HCT116 (cell line): ENCODE data around the gene SMIM45.

Experiments used
- ATAC-seq: fragments of 200-7000 bp; cut with Tn5 transposase; 2 replicates; pipeline ENCODE4 v1.9.1; 2020; ENCODE audit warnings: mild to moderate bottlenecking, moderate library complexity
- BruUV-seq: library from RNA; stranded (reverse); fragments of 400-500 nt; replicated peaks from 2 replicates; lab custom pipeline; 2021; lab: Mats Ljungman, UMichigan
- CTCF ChIA-PET: fragments of 300-600 bp; sonication (Branson Sonifier 250); formaldehyde crosslinking; loops from one replicate; lab custom pipeline; 2021; ENCODE audit warnings: antibody characterized with exemption; lab: Charles Lee
- POLR2A ChIA-PET: fragments of 300-600, 350-600 bp; sonication (Branson Sonifier 250); formaldehyde crosslinking; loops from one replicate; lab custom pipeline; 2021; ENCODE audit warnings: antibody characterized with exemption; lab: Charles Lee
- RAD21 ChIA-PET, 2 experiments: fragments of 300-600 bp; sonication (Branson Sonifier 250); formaldehyde crosslinking; loops; one replicate each; lab custom pipeline; 2023; ENCODE audit warnings: low total read pairs in 2 of 2; ENCODE audit not compliant: uncharacterized antibody in 2 of 2, unreplicated experiment in 2 of 2, low non-redundant PET in 1 of 2; lab: Charles Lee
- DNase-seq: peaks from one replicate; pipeline ENCODE4 v3.0.0-alpha.2; 2010; ENCODE audit warnings: low read depth, low spot score
- H2AFZ ChIP-seq: fragments of 200-600 bp; shearing (Covaris generic), sonication (generic); 2 replicates; pipeline ENCODE4 v1.6.1; 2017; ENCODE audit warnings: low read depth, mixed run types, mixed read lengths, antibody characterized with exemption, low read length; ENCODE audit not compliant: poor library complexity, severe bottlenecking
- H3K27ac ChIP-seq: 2 replicates; pipeline ENCODE4 v1.5.1; 2012; ENCODE audit warnings: low read depth, low read length
- H3K27me3 ChIP-seq: fragments of 200-600 bp; sonication (generic); 2 replicates; pipeline ENCODE4 v1.6.1; 2016; ENCODE audit warnings: mixed run types, low read length, mixed read lengths; ENCODE audit not compliant: insufficient read depth
- H3K36me3 ChIP-seq, 2 experiments: fragments of 200-500 bp in 1 of 2; fragments of 200-600 bp in 1 of 2; sonication (Bioruptor generic) in 1 of 2; sonication (generic) in 1 of 2; 2 replicates each; pipeline versions ENCODE4 v1.5.1 to v1.6.1; 2014 to 2016; ENCODE audit warnings: low read length in 2 of 2, inconsistent platforms in 1 of 2, mixed read lengths in 1 of 2, mixed run types in 1 of 2; ENCODE audit not compliant: insufficient read depth in 2 of 2, control insufficient read depth in 1 of 2
- H3K4me1 ChIP-seq, 2 experiments: fragments of 200-600 bp in 1 of 2; sonication (generic) in 1 of 2; 2 replicates each; pipeline versions ENCODE4 v1.5.1 to v1.6.1; 2012 to 2017; ENCODE audit warnings: low read length in 2 of 2, inconsistent platforms in 1 of 2, mild to moderate bottlenecking in 1 of 2, mixed read lengths in 1 of 2, mixed run types in 1 of 2, moderate library complexity in 1 of 2; ENCODE audit not compliant: insufficient read depth in 2 of 2, control insufficient read depth in 1 of 2
- H3K4me2 ChIP-seq: fragments of 200-600 bp; sonication (generic); 2 replicates; pipeline ENCODE4 v1.6.1; 2017; ENCODE audit warnings: mixed run types, low read length, mixed read lengths
- H3K4me3 ChIP-seq, 2 experiments: fragments of 200-600 bp in 1 of 2; sonication (generic) in 1 of 2; replicated peaks in 1 of 2; 2 replicates each; pipeline ENCODE4 v1.5.1; 2011 to 2016; ENCODE audit warnings: low read length in 2 of 2, control low read depth in 1 of 2, low read depth in 1 of 2, mild to moderate bottlenecking in 1 of 2, mixed read lengths in 1 of 2, mixed run types in 1 of 2
- H3K79me2 ChIP-seq: fragments of 200-600 bp; sonication (generic); 2 replicates; pipeline ENCODE4 v1.6.1; 2017; ENCODE audit warnings: mild to moderate bottlenecking, mixed run types, low read length, moderate library complexity, mixed read lengths; ENCODE audit not compliant: insufficient read depth
- H3K9ac ChIP-seq: fragments of 200-600 bp; sonication (generic); 2 replicates; pipeline ENCODE4 v1.6.1; 2016; ENCODE audit warnings: low read length, mixed read lengths
- H3K9me2 ChIP-seq: fragments of 200-600 bp; sonication (generic), shearing (Covaris generic); 2 replicates; pipeline ENCODE4 v1.6.1; 2017; ENCODE audit warnings: mixed run types, mild to moderate bottlenecking, moderate library complexity; ENCODE audit not compliant: insufficient read depth
- H3K9me3 ChIP-seq, 2 experiments: fragments of 200-500 bp in 1 of 2; fragments of 200-600 bp in 1 of 2; sonication (Bioruptor generic) in 1 of 2; sonication (generic) in 1 of 2; 2 replicates each; pipeline ENCODE4 v1.6.1; 2014 to 2017; ENCODE audit warnings: low read length in 2 of 2, mixed read lengths in 2 of 2, inconsistent platforms in 1 of 2, low read depth in 1 of 2, mild to moderate bottlenecking in 1 of 2, mixed run types in 1 of 2, moderate library complexity in 1 of 2; ENCODE audit not compliant: control insufficient read depth in 1 of 2, insufficient read depth in 1 of 2
- H4K20me1 ChIP-seq: fragments of 200-600 bp; sonication (generic), shearing (Covaris generic); 2 replicates; pipeline ENCODE4 v1.6.1; 2017; ENCODE audit warnings: mixed run types, mild to moderate bottlenecking, moderate library complexity; ENCODE audit not compliant: insufficient read depth
- CBX3 ChIP-seq: IDR thresholded peaks from 2 replicates; pipeline ENCODE4 v1.6.1; 2012; ENCODE audit warnings: low read depth
- CEBPB ChIP-seq: IDR thresholded peaks from 2 replicates; pipeline ENCODE4 v1.6.1; 2012; ENCODE audit warnings: low read depth
- ELF1 ChIP-seq: IDR thresholded peaks from 2 replicates; pipeline ENCODE4 v1.6.1; 2012; ENCODE audit warnings: low read depth, borderline replicate concordance
- EZH2phosphoT487 ChIP-seq: fragments of 200-600 bp; IDR thresholded peaks from 2 replicates; pipeline ENCODE4 v1.6.1; 2018; ENCODE audit warnings: antibody characterized with exemption, borderline replicate concordance
- FOSL1 ChIP-seq: IDR thresholded peaks from 2 replicates; pipeline ENCODE4 v1.6.1; 2012; ENCODE audit warnings: low read depth
- JUND ChIP-seq: IDR thresholded peaks from 2 replicates; pipeline ENCODE4 v1.6.1; 2012
- MAX ChIP-seq: IDR thresholded peaks from 2 replicates; pipeline ENCODE4 v1.6.1; 2012
- POLR2A ChIP-seq: IDR thresholded peaks from 2 replicates; pipeline ENCODE4 v1.7.0; 2011; ENCODE audit warnings: borderline replicate concordance; ENCODE audit not compliant: insufficient read depth, insufficient read length; ENCODE audit errors: extremely low read depth
- RAD21 ChIP-seq: IDR thresholded peaks from 2 replicates; pipeline ENCODE4 v1.6.1; 2012; ENCODE audit warnings: low read depth, mild to moderate bottlenecking
- SIN3A ChIP-seq: IDR thresholded peaks from 2 replicates; pipeline ENCODE4 v1.6.1; 2012; ENCODE audit warnings: low read depth
- SRF ChIP-seq: IDR thresholded peaks from 2 replicates; pipeline ENCODE4 v1.6.1; 2012; ENCODE audit warnings: low read depth
- ZNF274 ChIP-seq: fragments of 200-500 bp; sonication (Bioruptor generic); IDR thresholded peaks from 2 replicates; pipeline ENCODE4 v1.6.1; 2014; ENCODE audit warnings: mild to moderate bottlenecking, low read depth, low read length, inconsistent platforms
- intact Hi-C: fragments of 100-400 bp; cut with micrococcal nuclease; formaldehyde crosslinking; loops from 2 replicates; pipeline ENCODE4 v1.10.0; 2022
- TF ChIP-seq, protein P1 (sequence below): IDR thresholded peaks from 2 replicates; pipeline ENCODE4 v1.6.1; 2011; ENCODE audit warnings: mild to moderate bottlenecking, low read length, moderate library complexity; ENCODE audit not compliant: insufficient replicate concordance; ENCODE audit errors: extremely low read depth
- TF ChIP-seq, protein P2 (sequence below): IDR thresholded peaks from 2 replicates; pipeline ENCODE4 v1.6.1; 2012

Gene SMIM45

DNA sequence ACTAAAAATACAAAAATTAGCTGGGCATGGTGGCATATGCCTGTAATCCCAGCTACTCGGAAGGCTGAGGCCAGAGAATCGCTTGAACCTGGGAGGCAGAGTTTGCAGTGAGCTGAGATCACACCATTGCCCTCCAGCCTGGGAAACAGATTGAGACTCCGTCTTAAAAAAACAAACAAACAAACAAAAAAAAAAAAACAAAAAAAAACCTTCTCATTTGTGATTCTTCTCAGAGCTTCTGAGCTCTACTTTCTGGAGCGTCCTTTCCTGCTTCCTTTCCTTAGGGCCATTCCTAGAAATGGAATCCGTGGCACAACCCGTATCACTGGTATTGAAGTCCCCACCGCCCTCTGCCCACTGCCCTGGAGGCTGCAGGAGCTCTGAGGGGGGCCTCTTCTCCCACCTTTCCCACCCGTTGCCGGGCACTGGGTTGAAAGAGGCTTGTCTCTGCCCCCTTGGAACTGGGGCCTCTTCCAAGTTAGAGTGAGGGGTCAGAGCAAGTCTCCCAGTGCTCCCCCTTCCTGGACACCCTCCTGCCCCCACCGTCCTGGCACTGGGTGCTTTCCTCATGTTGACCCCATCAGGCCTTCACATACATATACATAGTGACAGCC is 35.1 kb upstream of the SMIM45 start:
- Histone ChIP-seq H3K79me2 (no peaks in the 10 kb centered on the region), H3K27ac (no peak overlapping the region), H3K4me2 (no peak overlapping the region), H3K4me1 (peaks cover 12 to 44% of the 10 kb centered on the region in 2 experiments), H4K20me1 (no peaks in the 10 kb centered on the region), H3K4me3 (no peak overlapping the region), H3K36me3 (no peaks in the 10 kb centered on the region), H3K9ac (no peak overlapping the region), H2AFZ (no peak overlapping the region), H3K27me3 (no peaks in the 10 kb centered on the region), H3K9me2 (no peaks in the 10 kb centered on the region), H3K9me3 (no peaks in the 10 kb centered on the region)
- RAD21 ChIA-PET = no interaction called here
- CTCF ChIA-PET = interaction anchor here (2.6 kb wide), 1 partner anchor 9 kb away, joined by 9 read pairs; no protein-coding TSS in a partner anchor
- BruUV-seq = no TSS peak
- ATAC-seq (no peak), DNase-seq (no peak)
- intact Hi-C loops = no loop called here
- TF ChIP-seq SIN3A (no peak), CEBPB (no peak), RAD21 (no peak)
- TF ChIP-seq, protein P1, sequence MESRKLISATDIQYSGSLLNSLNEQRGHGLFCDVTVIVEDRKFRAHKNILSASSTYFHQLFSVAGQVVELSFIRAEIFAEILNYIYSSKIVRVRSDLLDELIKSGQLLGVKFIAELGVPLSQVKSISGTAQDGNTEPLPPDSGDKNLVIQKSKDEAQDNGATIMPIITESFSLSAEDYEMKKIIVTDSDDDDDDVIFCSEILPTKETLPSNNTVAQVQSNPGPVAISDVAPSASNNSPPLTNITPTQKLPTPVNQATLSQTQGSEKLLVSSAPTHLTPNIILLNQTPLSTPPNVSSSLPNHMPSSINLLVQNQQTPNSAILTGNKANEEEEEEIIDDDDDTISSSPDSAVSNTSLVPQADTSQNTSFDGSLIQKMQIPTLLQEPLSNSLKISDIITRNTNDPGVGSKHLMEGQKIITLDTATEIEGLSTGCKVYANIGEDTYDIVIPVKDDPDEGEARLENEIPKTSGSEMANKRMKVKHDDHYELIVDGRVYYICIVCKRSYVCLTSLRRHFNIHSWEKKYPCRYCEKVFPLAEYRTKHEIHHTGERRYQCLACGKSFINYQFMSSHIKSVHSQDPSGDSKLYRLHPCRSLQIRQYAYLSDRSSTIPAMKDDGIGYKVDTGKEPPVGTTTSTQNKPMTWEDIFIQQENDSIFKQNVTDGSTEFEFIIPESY = no peak
- TF ChIP-seq, all 23 proteins: peak for 0
- POLR2A ChIA-PET = interaction anchor here (1.0 kb wide), 1 partner anchor 250 kb away, joined by 3 read pairs; no protein-coding TSS in a partner anchor

DNA sequence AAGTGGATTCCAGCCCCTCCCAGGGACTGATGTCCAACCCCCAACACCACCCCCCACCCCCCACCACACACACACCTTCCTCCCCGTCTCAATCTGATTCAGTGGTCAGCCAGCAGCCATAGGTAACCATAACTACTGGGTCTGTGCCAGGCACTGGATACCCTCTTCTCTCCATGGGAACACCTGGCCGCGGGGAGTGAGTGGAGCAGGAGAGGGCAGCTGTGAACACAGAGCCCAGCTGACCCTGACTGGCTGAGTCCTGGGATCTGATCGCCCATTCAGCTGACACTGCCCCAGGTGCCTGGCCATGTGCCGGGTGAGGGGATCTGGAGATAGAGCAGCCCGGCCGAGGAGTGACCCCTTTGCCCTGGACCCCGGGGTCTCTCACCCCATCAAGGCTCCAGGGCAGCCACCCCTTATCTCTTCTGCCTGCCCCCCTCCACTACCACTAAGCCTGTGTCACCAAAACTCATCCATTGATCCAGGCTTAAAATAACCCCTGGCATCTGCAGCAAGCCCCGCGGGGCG is 34.5 kb upstream of the SMIM45 start:
- Histone ChIP-seq H3K9me3 (no peaks in the 10 kb centered on the region), H3K4me3 (no peak overlapping the region), H2AFZ (no peak overlapping the region), H3K4me2 (no peak overlapping the region), H3K36me3 (no peaks in the 10 kb centered on the region), H3K27me3 (no peaks in the 10 kb centered on the region), H3K9me2 (no peaks in the 10 kb centered on the region), H4K20me1 (no peaks in the 10 kb centered on the region), H3K79me2 (no peaks in the 10 kb centered on the region), H3K9ac (no peak overlapping the region), H3K27ac (no peak overlapping the region), H3K4me1 (peaks cover 12 to 41% of the 10 kb centered on the region in 2 experiments)
- POLR2A ChIA-PET = interaction anchor here (1.0 kb wide), 1 partner anchor 250 kb away, joined by 3 read pairs; no protein-coding TSS in a partner anchor
- ATAC-seq = no peak
- RAD21 ChIA-PET = no interaction called here
- CTCF ChIA-PET = interaction anchor here (2.6 kb wide), 1 partner anchor 8 kb away, joined by 9 read pairs; no protein-coding TSS in a partner anchor
- DNase-seq = no peak
- no TSS peak for BruUV-seq
- TF ChIP-seq, protein P1 = no peak
- TF ChIP-seq MAX (no peak), POLR2A (no peak), RAD21 (no peak), FOSL1 (no peak), ELF1 (no peak), CBX3 (no peak), ZNF274 (no peak), JUND (no peak), SRF (no peak), EZH2phosphoT487 (no peak)
- TF ChIP-seq, protein P2, sequence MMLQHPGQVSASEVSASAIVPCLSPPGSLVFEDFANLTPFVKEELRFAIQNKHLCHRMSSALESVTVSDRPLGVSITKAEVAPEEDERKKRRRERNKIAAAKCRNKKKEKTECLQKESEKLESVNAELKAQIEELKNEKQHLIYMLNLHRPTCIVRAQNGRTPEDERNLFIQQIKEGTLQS = no peak
- intact Hi-C loops = no loop called here
